Measurements from ENCODE around the gene CREB1.

The CREB1 gene

DNA sequence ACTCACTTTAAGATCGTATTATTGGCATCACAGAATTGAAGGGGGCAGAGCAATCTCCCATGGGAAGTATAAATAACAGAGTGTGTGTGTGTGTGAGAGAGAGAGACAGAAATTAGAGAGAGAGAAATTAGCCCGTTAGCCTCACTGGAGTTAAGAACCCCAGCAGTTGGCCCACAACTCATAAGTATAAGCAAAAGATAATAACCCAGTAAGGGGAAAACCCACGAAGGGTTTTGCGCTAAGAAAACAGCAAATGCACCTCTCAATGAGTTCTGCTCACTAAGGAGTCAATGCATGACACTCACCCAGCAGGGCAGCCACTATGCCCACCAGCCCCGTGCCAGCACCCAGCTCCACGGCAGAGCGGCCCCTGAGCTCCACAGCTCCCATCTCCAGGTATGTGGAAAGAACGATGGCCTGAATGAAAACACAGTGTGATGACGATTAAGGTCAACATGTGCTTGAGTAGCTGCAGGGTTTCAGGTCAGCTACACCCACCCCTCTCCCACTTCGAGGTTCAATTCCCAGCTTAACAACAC, 91.8 kb downstream of the CREB1 start:
- TF ChIP-seq, protein P1, sequence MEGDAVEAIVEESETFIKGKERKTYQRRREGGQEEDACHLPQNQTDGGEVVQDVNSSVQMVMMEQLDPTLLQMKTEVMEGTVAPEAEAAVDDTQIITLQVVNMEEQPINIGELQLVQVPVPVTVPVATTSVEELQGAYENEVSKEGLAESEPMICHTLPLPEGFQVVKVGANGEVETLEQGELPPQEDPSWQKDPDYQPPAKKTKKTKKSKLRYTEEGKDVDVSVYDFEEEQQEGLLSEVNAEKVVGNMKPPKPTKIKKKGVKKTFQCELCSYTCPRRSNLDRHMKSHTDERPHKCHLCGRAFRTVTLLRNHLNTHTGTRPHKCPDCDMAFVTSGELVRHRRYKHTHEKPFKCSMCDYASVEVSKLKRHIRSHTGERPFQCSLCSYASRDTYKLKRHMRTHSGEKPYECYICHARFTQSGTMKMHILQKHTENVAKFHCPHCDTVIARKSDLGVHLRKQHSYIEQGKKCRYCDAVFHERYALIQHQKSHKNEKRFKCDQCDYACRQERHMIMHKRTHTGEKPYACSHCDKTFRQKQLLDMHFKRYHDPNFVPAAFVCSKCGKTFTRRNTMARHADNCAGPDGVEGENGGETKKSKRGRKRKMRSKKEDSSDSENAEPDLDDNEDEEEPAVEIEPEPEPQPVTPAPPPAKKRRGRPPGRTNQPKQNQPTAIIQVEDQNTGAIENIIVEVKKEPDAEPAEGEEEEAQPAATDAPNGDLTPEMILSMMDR (IDR thresholded peaks at IDR 0.05; ENCODE audit: low read depth, low read length) = no peak

DNA sequence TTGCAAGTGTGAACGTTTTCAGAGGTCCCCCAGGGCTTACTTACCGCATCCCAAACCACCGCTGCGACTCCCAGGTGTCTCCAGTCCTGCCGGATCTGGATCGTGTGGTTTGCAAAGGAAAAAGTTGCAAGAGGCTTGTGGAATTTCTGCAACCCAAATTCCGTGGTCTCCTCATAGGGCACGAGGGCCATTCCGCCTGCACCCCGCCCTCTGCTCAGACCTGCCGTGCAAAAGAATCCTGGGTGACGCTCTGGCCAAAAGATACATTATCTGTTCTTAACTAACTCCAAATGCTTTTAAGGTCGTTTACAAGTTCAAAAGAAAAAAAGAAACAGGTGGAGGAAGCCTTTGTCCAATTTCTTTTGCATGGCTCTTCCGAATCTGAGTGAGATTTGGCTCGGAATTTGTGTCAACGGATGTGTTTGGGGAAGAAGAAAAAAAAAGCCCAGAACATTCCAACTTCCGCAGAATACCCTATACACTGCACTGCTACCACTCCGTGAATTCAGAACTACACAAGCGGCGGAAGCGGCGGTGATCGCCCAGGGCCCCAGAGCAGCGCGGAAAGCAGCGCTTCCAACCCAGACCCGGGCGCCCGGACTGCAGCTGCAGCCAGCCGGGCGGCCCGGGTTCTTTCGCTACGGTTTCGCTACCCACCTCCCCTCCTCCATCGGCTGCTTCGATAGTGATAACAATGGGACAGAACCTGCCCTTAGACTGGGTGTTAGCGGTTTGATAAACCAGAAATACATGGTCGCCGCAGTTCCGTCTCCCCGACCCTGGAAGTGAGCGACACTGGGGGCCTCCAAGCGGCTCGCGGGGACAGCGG, 94.6 kb downstream of the CREB1 start:
- no peak for DNase-seq (ENCODE audit: extremely low read depth, low read depth)
- TF ChIP-seq, protein P1 (IDR thresholded peaks at IDR 0.05; ENCODE audit: low read depth, low read length) = no peak

More for the DNA sequence above, 91.8 kb downstream of the CREB1 start:
- DNase-seq (ENCODE audit: extremely low read depth, low read depth) = no peak

DNA sequence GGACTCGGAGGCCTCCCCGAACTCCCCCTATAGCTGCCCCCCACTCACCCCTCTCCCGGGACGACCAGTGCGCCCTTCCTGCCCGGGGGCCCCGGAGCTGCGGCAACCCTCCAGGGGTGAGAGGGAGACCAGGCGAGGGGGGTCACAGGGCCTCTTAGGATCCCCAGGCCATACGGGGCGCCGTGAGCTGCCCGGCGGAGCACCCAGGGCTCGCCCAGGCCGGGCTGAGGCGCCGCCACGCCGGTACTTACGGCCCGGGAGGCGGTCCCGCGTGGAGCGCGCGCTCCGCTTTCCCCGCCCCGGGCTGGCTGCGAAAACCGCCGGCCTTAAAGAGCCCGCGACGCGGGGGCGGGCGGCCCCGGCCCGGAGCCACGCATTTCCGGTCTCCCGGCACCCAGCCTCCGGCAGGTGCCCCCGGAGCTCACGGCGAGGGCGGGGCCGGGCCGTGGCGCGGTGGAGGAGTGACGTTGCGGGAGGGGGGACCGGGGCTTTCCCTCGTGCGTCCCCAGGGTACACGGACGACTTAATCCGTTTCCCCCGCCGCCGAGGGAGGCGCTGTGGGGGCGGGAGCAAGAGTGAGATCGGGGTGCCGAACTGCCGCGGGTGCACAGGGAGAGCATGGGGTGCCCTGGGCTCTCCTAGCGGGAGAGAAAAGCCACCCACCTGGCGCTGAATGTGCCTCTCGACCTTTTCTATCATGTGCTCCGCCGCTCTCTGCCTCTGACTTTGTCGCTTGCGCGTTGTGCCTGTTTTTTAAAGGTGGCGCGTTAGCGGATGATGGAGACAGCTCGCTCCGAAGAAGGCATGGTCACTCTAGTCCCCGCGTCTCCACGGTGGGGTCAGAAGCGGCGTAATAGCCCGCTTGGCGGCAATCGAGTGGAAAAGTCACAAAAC, 95.5 kb downstream of the CREB1 start, which contains the start of gene METTL21A:
Gene METTL21A, minus strand, starts transcription at position 381 of the 894 bp plus-strand sequence. CDS start 1,019 bp downstream, outside the sequence.
- TF ChIP-seq, protein P1 (IDR thresholded peaks at IDR 0.05; ENCODE audit: low read depth, low read length) = peak; percentile 31
- DNase-seq (ENCODE audit: extremely low read depth, low read depth) = no peak

GRCh38 chr2:207629553-207629952, 99.8 kb downstream of the CREB1 start:
- TF ChIP-seq, protein P1 (IDR thresholded peaks at IDR 0.05; ENCODE audit: low read depth, low read length) = no peak
- no peak for DNase-seq (ENCODE audit: extremely low read depth, low read depth)

GRCh38 chr2:207630491-207630890, 100.7 kb downstream of the CREB1 start:
- no peak for DNase-seq (ENCODE audit: extremely low read depth, low read depth)
- TF ChIP-seq, protein P1 (IDR thresholded peaks at IDR 0.05; ENCODE audit: low read depth, low read length) = no peak

GRCh38 chr2:207632575-207633493, 103.1 kb downstream of the CREB1 start:
- no peak for DNase-seq (ENCODE audit: extremely low read depth, low read depth)
- TF ChIP-seq, protein P1 (IDR thresholded peaks at IDR 0.05; ENCODE audit: low read depth, low read length) = no peak
